GM21825 (cell line): ENCODE data around the gene FCHSD2.
"Not testable (repeated sequence)": the region's sequence is repeated elsewhere in the genome, so short reads cannot be mapped to it uniquely, and the experiment has no call there.

Experiments used
- ATAC-seq: cut with Tn5 transposase; IDR thresholded peaks from one replicate; pipeline ENCODE4 v1.9.1; 2021; ENCODE audit warnings: mild to moderate bottlenecking, moderate library complexity; ENCODE audit not compliant: unreplicated experiment

Gene FCHSD2

GRCh38 chr11:73126804-73127480 lies 15.2 kb downstream of the FCHSD2 start:
- ATAC-seq = no peak

DNA sequence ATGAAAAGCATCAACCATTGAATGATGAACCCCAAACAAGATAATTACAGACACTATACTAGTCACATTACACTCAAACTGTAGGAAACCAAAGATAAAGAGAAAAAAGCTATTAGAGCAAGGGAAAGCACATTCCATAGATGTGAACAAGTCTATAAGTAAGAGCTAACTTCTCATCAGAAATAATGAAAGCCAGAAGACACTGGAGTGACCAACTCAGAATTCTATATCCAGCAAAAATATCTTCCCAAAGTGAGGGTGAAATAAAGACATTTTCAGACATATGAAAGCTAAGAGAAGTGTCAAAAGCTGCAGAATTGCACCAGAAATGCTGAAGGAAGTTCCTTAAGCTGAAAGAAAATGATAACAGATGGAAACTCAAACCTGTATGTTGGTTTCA lies 17.3 kb downstream of the FCHSD2 start:
- ATAC-seq = no peak

DNA sequence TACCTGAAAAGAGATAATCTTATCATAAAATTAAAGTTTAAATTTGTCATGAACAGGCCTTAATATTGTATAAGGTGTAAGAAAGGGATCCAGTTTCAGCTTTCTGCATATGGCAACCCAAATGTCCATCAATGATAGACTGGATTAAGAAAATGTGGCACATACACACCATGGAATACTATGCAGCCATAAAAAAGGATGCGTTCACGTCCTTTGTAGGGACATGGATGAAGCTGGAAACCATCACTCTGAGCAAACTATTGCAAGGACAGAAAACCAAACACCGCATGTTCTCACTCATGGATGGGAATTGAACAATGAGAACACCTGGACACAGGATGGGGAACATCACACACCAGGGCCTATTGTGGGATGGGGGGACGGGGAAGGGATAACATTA lies 18.2 kb downstream of the FCHSD2 start:
- not testable (repeated sequence) for ATAC-seq

GRCh38 chr11:73121692-73122091 lies 20.4 kb downstream of the FCHSD2 start:
- ATAC-seq = no peak

- no peak for ATAC-seq
These were observed 25.0 kb downstream of the FCHSD2 start for GRCh38 chr11:73117071-73117470.

GRCh38 chr11:73116636-73117035 lies 25.5 kb downstream of the FCHSD2 start:
- ATAC-seq = no peak

- no peak for ATAC-seq
These were observed 27.3 kb downstream of the FCHSD2 start for GRCh38 chr11:73114835-73115220.

DNA sequence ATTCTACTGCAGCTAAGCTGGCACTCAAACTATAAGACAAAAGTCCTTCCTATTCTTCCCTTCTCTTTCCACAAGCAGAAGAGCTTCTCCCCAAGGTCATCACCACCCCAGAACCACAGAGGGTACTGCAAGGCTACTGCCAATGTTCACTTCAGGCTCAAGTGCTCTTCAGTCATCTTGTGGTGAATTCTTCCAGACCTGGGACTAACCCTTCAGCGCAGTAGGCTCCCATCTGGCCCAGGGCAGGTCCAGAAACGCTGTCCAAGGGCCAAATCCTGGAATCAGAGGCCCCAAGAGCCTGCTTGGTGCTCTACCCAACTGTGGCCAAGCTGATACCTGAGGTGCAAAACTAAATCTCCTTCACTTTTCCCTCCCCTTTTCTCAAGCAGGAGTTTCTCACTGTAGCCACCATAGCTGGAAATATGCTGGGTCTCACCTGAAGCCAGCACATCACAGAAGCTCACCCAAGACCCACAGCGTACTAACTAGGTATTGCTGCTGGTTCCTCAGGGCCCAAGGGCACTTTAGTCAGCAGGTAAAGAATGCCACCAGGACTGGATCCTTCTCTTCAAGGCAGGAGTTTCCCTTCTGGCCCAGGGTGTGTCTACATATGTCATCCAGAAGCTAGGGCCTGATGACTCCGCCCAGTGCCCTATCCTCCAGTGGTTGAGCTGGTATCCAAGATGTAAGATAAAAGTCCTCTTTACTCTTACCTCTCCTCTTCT lies 27.8 kb downstream of the FCHSD2 start:
- ATAC-seq = no peak

- no peak for ATAC-seq
These were observed 28.7 kb downstream of the FCHSD2 start for GRCh38 chr11:73113426-73113825.

DNA sequence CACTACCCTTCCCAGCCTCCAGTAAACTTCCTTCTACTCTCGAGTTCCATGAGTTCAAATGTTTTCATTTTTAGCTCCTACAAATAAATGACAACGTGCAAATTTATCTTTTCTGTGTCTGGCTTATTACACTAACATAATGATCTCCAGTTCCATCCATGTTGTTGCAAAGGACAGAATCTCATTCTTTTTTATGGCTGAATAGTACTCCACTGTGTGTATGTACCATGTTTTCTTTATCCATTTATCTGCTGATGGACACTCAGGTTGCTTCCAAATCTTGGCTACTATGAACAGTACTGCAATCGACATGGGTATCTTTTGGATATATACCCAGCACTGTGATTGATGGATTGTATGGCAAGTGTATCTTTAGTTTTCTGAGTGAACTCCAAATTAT lies 34.5 kb downstream of the FCHSD2 start:
- no peak for ATAC-seq

DNA sequence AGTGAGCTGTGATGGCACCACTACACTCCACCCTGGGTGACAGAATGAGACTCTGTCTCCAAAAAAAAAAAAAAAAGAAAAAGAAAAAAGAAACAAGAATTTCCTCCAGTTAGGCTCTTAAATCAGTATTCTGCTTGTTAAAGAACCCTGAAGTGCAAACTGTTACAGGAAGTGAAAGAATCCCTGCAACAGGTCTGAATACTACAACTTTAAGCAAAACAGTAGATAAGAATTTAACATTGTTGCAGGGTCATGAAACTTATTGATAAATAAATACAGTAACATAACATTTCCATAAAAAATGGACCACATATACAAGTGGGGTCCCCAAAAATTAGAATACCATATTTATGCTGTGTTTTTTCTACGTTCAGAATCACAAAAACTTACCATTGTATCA lies 35.8 kb downstream of the FCHSD2 start:
- no peak for ATAC-seq

DNA sequence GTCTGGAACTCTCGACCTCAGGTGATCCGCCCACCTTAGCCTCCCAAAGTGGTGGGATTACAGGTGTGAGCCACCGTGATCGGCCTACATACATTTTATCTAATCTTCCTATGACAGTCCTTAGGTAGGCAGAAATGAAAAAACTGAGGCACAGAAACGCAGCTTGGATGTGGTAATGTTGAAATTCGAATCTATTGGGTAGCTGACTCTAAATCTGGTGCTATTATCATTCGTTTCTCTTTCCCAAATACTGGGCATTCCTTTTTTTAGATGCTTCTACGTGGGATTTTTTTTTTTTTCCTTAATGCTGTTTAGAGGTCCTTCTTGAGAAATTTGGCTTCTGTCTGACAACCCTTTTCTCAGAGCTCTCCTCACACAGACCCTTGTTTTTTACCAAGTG lies 41.5 kb downstream of the FCHSD2 start:
- no peak for ATAC-seq

DNA sequence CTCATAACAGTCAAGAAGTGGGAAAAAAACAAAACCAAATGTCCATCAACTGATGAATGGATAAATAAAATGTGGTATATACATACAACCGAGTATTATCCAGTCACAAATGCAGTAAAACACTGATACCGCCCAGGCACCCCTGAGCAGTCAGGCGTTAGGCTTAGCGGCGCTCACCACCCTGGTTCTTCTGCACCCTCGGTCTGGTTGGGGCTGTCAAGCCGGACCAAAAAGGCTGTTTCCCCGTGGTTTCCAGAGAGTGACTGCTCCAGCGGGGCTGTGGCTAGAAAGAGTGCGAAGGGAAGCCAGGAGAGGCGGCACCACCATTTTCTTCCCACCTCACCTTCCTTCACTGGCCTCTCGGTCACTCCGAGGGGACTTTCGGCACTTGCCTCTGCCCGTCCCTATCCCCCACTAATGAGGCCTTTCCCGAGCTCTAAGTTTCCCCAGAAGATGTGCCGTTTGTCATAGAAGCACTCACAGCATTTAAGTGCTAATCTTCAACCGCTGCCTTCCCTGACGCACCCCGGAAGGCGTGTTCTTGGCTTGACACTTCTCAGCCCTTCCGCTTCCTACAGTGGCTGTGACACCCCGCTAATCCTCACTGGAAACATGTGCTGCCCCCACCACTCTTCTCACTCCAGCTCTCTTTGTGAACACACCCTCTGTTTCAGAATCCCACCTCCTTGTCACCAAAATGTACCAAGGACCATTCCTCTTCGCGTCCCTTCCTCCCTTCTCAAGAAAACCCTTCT lies 42.4 kb downstream of the FCHSD2 start:
- no peak for ATAC-seq

GRCh38 chr11:73095613-73096012 lies 46.5 kb downstream of the FCHSD2 start:
- no peak for ATAC-seq

- ATAC-seq = no peak
These were observed 50.4 kb downstream of the FCHSD2 start for GRCh38 chr11:73091521-73092305.

DNA sequence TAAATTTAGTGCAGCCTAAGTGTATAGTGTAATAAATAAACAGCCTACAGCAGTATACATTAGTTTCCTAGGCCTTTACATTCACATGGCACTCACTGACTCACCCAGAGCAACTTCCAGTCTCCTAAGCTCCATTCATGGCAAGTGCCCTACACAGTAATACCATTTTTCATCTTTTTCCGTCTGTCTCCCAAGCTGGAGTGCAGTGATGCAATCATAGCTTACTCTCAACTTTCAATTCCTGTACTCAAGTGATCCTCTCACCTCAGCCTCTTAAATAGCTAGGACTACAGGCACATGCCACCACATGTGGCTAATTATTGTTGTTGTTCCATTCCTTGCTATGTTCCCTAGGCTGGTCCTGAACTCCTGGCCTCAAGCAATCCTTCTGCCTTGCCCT lies 54.4 kb downstream of the FCHSD2 start:
- ATAC-seq = no peak

DNA sequence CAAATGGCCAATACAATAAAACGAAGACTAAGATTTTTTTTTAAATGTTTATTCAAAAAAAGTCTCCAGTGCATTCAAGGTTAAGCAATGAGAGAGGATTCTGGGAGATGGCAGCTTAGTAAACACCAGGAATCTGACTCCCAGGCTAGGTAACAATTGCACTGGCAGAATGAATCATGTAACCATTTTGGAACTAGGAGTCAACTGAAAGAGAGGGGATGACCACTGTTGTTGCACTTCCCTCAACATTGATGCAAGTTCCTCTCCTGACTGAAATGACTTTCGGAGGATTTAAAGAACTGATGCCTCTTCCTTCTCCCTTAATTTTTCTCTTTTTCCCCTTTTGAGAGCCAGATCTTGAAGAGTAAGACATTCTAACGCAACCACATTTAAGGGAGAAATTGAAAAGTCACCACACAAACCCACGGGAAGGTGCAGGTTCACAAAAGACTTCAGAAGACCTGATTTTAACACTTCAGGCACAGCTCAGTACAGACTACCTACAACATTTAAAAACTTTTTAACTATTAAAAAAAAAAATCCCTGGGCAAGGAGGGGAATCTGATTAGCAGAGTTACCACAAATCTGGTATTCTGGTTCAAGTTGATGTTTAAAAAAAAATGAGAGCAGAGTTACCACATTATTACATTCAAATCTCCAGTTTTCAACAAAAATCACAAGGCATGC lies 56.8 kb downstream of the FCHSD2 start:
- ATAC-seq = no peak

DNA sequence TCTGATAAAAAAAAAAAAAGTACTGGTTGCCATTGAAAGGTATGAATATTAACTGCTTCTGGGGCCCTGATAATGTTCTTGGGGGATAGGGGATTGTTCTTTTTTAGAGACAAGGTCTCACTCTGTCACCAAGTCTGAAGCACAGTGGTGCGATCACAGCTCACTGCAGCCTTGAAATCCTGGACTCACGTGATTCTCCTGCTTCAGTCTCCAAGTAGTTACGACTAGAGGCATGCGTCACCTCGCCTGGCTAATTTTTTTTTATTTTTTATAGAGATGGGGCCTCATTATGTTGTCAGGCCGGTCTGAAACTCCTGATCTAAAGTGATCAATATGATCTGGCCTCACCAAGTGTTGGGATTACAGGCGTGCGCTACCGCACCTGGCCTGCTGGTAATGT lies 63.5 kb downstream of the FCHSD2 start:
- ATAC-seq = no peak

DNA sequence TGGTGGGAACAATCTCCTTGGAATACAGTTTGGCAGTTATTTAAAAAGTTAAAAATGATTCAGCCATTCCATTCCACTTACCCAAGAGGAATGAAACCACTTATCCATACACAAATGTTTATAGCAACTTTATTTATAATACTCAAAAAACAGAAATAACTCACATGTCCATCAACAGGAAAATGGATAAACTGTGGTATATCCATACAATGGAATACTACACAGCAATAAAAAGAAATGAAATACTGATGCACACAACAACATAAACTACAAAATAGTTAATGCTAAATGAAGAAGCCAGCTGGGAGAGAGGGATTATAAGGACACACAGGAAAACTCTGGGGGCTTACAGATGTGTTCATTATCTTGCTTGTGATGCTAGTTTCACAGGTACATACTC lies 64.7 kb downstream of the FCHSD2 start:
- ATAC-seq = no peak

GRCh38 chr11:73074319-73074718 lies 67.8 kb downstream of the FCHSD2 start:
- ATAC-seq = no peak
